Neural cell (in vitro differentiated cells): Measurements from ENCODE around the gene KYNU. TPM values are rescaled to one million over a fixed set of nuclear protein-coding genes. Genes with fewer than 3 reads are reported as not detected.

Experiments used
- H2AFZ ChIP-seq: fragments of 200-600, 300-800 bp; sonication (generic), shearing (Covaris generic); 2 replicates; pipeline ENCODE4 v1.6.0; 2014; ENCODE audit warnings: low read depth, mild to moderate bottlenecking, antibody characterized with exemption, low read length, moderate library complexity
- H3F3A ChIP-seq: fragments of 200-600 bp; shearing (Covaris generic); 2 replicates; pipeline ENCODE4 v1.6.1; 2016; ENCODE audit warnings: mild to moderate bottlenecking, moderate library complexity, mixed read lengths, antibody characterized with exemption, low read length; ENCODE audit not compliant: insufficient read depth, poor library complexity, severe bottlenecking
- H3K27ac ChIP-seq: fragments of 200-600, 300-800 bp; sonication (generic), shearing (Covaris generic); 2 replicates; pipeline ENCODE4 v1.5.1; 2014; ENCODE audit warnings: mild to moderate bottlenecking, low read length, moderate library complexity
- H3K27me3 ChIP-seq: fragments of 300-800, 200-600 bp; sonication (generic), shearing (Covaris generic); 2 replicates; pipeline ENCODE4 v1.6.0; 2014; ENCODE audit warnings: mild to moderate bottlenecking, low read depth, low read length, moderate library complexity; ENCODE audit not compliant: insufficient read depth
- H3K36me3 ChIP-seq: fragments of 300-800, 200-600 bp; sonication (generic), shearing (Covaris generic); 2 replicates; pipeline ENCODE4 v1.5.1; 2014; ENCODE audit warnings: mild to moderate bottlenecking, antibody characterized with exemption, low read length, moderate library complexity; ENCODE audit not compliant: insufficient read depth
- H3K4me2 ChIP-seq: fragments of 300-800, 200-600 bp; sonication (generic), shearing (Covaris generic); 2 replicates; pipeline ENCODE4 v1.6.0; 2014; ENCODE audit warnings: mild to moderate bottlenecking, low read length
- H3K4me3 ChIP-seq: fragments of 300-800, 200-600 bp; sonication (generic), shearing (Covaris generic); 2 replicates; pipeline ENCODE4 v1.5.1; 2014; ENCODE audit warnings: mild to moderate bottlenecking, low read length, moderate library complexity
- H3K79me2 ChIP-seq: fragments of 200-600 bp; shearing (Covaris generic); replicated peaks from 2 replicates; pipeline ENCODE4 v1.6.0; 2014; ENCODE audit warnings: mild to moderate bottlenecking, low read length, moderate library complexity; ENCODE audit not compliant: insufficient read depth
- H3K9ac ChIP-seq: fragments of 300-800, 200-600 bp; sonication (generic), shearing (Covaris generic); 2 replicates; pipeline ENCODE4 v1.6.1; 2016; ENCODE audit warnings: mild to moderate bottlenecking, low read length, mixed read lengths
- H3K9me2 ChIP-seq: fragments of 200-600 bp; shearing (Covaris generic); 2 replicates; pipeline ENCODE4 v1.6.1; 2016; ENCODE audit warnings: mild to moderate bottlenecking, low read length, mixed read lengths; ENCODE audit not compliant: insufficient read depth
- H3K9me3 ChIP-seq: fragments of 200-600, 300-800 bp; sonication (generic), shearing (Covaris generic); 2 replicates; pipeline ENCODE4 v1.6.1; 2016; ENCODE audit warnings: mild to moderate bottlenecking, mixed run types, low read length, moderate library complexity, mixed read lengths
- H4K20me1 ChIP-seq: fragments of 200-600 bp; shearing (Covaris generic); 2 replicates; pipeline ENCODE4 v1.6.1; 2016; ENCODE audit warnings: mild to moderate bottlenecking, mixed run types; ENCODE audit not compliant: insufficient read depth
- EP300 ChIP-seq: fragments of 450-650 bp; conservative IDR thresholded peaks from 2 replicates; pipeline ENCODE4 v1.6.1; 2014; ENCODE audit warnings: antibody characterized with exemption, mild to moderate bottlenecking, moderate library complexity; ENCODE audit not compliant: poor library complexity, severe bottlenecking
- EZH2 ChIP-seq: fragments of 200-600, 300-800 bp; shearing (Covaris generic), sonication (generic); IDR thresholded peaks from 2 replicates; pipeline ENCODE4 v1.6.1; 2014; ENCODE audit warnings: antibody characterized with exemption, low read length, borderline replicate concordance, mild to moderate bottlenecking; ENCODE audit not compliant: insufficient read depth, poor library complexity, severe bottlenecking
- MXI1 ChIP-seq: fragments of 450-650 bp; conservative IDR thresholded peaks from 2 replicates; pipeline ENCODE4 v1.6.1; 2014; ENCODE audit warnings: antibody characterized with exemption, mild to moderate bottlenecking; ENCODE audit not compliant: poor library complexity, severe bottlenecking
- POLR2AphosphoS5 ChIP-seq: IDR thresholded peaks from 2 replicates; pipeline ENCODE4 v1.6.1; 2012
- RAD21 ChIP-seq: fragments of 450-650 bp; conservative IDR thresholded peaks from 2 replicates; pipeline ENCODE4 v1.6.1; 2014; ENCODE audit warnings: antibody characterized with exemption, mild to moderate bottlenecking, moderate library complexity
- SMC3 ChIP-seq: fragments of 450-650 bp; conservative IDR thresholded peaks from 2 replicates; pipeline ENCODE4 v1.6.1; 2014; ENCODE audit warnings: antibody characterized with exemption, mild to moderate bottlenecking, moderate library complexity; ENCODE audit not compliant: poor library complexity
- TAF1 ChIP-seq: IDR thresholded peaks from 2 replicates; pipeline ENCODE4 v1.6.1; 2012; ENCODE audit warnings: low read depth
- polyA plus RNA-seq: library from polyadenylated mRNA; depleted of rRNA; stranded (reverse); fragments of >200 nt; gene quantifications from 2 replicates; pipeline ENCODE4 v1.2.3, GENCODE V29; 2014
- TF ChIP-seq, protein P1 (sequence below): fragments of 450-650 bp; IDR thresholded peaks from 2 replicates; pipeline ENCODE4 v1.5.1; 2014; ENCODE audit warnings: antibody characterized with exemption, mild to moderate bottlenecking, moderate library complexity; ENCODE audit not compliant: poor library complexity, severe bottlenecking
- TF ChIP-seq, protein P2 (sequence below): IDR thresholded peaks from 2 replicates; pipeline ENCODE4 v1.6.1; 2012; ENCODE audit warnings: borderline replicate concordance

The KYNU gene
- polyA plus RNA-seq, 1 donor from 2014 or later, result 0.25 TPM

DNA sequence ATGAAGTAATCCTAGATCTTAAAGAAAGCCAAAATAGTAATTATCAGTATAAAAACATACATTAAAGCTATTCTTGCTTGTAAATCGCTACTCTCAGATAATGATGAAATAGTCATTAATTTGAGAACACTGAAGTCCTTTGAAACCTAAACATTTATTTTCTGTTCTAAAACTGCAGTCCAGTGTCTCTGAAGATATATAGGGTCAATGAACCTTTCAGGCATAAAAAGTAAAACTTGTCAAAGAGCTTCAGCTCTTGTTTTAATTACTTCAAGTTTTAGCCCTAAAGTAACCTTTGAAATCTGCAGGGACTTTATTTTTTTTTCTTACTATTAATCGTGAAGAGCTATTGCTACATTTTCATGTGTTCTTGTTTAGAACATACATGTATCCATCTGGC is 116.3 kb downstream of the KYNU start:
- no peaks in the 10 kb centered on the region for H3K36me3 ChIP-seq
- H3F3A ChIP-seq, result no peaks in the 10 kb centered on the region
- no peak overlapping the region for H3K4me3 ChIP-seq
- no peaks in the 10 kb centered on the region for H3K27me3 ChIP-seq
- H3K9me2 ChIP-seq, result no peaks in the 10 kb centered on the region
- no peak overlapping the region for H3K27ac ChIP-seq
- TF ChIP-seq RAD21, result no peak
- TF ChIP-seq, protein P1, sequence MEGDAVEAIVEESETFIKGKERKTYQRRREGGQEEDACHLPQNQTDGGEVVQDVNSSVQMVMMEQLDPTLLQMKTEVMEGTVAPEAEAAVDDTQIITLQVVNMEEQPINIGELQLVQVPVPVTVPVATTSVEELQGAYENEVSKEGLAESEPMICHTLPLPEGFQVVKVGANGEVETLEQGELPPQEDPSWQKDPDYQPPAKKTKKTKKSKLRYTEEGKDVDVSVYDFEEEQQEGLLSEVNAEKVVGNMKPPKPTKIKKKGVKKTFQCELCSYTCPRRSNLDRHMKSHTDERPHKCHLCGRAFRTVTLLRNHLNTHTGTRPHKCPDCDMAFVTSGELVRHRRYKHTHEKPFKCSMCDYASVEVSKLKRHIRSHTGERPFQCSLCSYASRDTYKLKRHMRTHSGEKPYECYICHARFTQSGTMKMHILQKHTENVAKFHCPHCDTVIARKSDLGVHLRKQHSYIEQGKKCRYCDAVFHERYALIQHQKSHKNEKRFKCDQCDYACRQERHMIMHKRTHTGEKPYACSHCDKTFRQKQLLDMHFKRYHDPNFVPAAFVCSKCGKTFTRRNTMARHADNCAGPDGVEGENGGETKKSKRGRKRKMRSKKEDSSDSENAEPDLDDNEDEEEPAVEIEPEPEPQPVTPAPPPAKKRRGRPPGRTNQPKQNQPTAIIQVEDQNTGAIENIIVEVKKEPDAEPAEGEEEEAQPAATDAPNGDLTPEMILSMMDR, result no peak
- TF ChIP-seq TAF1, result no peak
- TF ChIP-seq MXI1, result no peak
- TF ChIP-seq POLR2AphosphoS5, result no peak
- TF ChIP-seq, protein P2, sequence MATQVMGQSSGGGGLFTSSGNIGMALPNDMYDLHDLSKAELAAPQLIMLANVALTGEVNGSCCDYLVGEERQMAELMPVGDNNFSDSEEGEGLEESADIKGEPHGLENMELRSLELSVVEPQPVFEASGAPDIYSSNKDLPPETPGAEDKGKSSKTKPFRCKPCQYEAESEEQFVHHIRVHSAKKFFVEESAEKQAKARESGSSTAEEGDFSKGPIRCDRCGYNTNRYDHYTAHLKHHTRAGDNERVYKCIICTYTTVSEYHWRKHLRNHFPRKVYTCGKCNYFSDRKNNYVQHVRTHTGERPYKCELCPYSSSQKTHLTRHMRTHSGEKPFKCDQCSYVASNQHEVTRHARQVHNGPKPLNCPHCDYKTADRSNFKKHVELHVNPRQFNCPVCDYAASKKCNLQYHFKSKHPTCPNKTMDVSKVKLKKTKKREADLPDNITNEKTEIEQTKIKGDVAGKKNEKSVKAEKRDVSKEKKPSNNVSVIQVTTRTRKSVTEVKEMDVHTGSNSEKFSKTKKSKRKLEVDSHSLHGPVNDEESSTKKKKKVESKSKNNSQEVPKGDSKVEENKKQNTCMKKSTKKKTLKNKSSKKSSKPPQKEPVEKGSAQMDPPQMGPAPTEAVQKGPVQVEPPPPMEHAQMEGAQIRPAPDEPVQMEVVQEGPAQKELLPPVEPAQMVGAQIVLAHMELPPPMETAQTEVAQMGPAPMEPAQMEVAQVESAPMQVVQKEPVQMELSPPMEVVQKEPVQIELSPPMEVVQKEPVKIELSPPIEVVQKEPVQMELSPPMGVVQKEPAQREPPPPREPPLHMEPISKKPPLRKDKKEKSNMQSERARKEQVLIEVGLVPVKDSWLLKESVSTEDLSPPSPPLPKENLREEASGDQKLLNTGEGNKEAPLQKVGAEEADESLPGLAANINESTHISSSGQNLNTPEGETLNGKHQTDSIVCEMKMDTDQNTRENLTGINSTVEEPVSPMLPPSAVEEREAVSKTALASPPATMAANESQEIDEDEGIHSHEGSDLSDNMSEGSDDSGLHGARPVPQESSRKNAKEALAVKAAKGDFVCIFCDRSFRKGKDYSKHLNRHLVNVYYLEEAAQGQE, result no peak
- TF ChIP-seq EZH2, result no peak
- no peak for TF ChIP-seq EP300
- TF ChIP-seq SMC3, result no peak
- H4K20me1 ChIP-seq, result no peaks in the 10 kb centered on the region
- H3K9me3 ChIP-seq, result no peaks in the 10 kb centered on the region
- H3K4me2 ChIP-seq, result no peak overlapping the region
- H2AFZ ChIP-seq, result no peak overlapping the region
- H3K9ac ChIP-seq, result no peak overlapping the region
- no peaks in the 10 kb centered on the region for H3K79me2 ChIP-seq

DNA sequence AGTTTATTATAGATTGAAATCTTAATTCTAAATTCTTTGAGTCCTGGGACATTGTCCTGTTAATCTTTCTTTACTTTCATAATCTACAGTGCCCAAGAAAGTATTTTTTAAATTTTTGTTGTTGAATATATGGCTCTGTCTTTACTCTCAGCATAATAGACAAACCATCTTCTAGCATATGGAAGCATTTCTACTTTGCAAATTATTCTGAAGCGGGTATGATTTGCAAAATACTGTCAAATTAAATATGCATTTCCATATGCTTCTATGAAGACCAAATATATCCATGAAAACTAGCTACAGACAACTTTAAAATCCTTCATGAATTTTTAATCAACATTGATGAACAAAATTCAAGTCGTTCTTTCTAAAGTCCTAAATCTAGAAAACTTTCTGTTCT is 117.2 kb downstream of the KYNU start:
- Histone ChIP-seq H3K79me2 (no peaks in the 10 kb centered on the region), H3K9me2 (no peaks in the 10 kb centered on the region), H3F3A (no peaks in the 10 kb centered on the region), H2AFZ (no peak overlapping the region), H3K9me3 (no peaks in the 10 kb centered on the region), H4K20me1 (no peaks in the 10 kb centered on the region), H3K27me3 (no peaks in the 10 kb centered on the region), H3K9ac (no peak overlapping the region), H3K4me2 (no peak overlapping the region), H3K4me3 (no peak overlapping the region), H3K36me3 (no peaks in the 10 kb centered on the region), H3K27ac (no peak overlapping the region)
- TF ChIP-seq, protein P2, result no peak
- TF ChIP-seq SMC3, result no peak
- TF ChIP-seq EZH2, result no peak
- TF ChIP-seq, protein P1, result no peak
- no peak for TF ChIP-seq TAF1
- no peak for TF ChIP-seq POLR2AphosphoS5
